GM18502 (cell line): Measurements from ENCODE around the gene ALOXE3.

ENCODE experiments used
- ATAC-seq: cut with Tn5 transposase; IDR thresholded peaks from one replicate; pipeline ENCODE4 v1.9.1; 2021; ENCODE audit warnings: mild to moderate bottlenecking; ENCODE audit not compliant: unreplicated experiment, poor library complexity

The ALOXE3 gene

DNA sequence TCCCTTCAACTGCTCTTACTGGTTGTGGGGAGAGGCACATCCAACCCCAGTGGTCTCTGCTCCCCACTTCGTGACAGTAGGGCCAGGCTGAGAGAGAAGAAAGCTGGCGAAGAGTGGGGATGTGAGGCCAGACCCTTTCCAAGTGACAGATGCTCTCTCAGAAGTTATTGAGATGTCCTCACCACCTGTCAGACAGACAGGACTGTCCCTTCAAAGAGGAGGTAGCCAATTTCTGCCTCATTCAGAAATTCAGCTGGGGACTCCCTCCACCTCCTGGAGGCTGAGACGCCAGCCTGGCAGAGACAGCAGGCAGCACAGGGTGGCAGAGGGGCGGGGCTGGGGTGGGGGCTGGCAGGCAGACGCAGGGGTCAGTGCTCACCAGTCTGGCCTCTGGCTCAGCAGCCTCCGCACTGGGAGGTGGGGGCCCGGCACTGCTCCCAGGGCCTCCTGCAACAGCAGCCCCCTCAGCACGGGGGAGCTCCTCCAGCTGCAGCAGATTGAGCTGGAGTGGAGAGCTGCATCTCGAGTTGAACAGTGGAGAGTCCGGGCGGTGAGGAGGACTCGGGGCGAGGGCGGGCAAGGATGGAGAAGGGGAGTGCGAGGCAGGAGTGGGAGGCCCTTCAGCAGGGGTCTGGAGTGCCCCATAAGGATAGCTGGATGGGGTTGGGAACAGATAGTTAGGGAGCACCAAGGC, 24.7 kb upstream of the ALOXE3 start:
- ATAC-seq: no peak

DNA sequence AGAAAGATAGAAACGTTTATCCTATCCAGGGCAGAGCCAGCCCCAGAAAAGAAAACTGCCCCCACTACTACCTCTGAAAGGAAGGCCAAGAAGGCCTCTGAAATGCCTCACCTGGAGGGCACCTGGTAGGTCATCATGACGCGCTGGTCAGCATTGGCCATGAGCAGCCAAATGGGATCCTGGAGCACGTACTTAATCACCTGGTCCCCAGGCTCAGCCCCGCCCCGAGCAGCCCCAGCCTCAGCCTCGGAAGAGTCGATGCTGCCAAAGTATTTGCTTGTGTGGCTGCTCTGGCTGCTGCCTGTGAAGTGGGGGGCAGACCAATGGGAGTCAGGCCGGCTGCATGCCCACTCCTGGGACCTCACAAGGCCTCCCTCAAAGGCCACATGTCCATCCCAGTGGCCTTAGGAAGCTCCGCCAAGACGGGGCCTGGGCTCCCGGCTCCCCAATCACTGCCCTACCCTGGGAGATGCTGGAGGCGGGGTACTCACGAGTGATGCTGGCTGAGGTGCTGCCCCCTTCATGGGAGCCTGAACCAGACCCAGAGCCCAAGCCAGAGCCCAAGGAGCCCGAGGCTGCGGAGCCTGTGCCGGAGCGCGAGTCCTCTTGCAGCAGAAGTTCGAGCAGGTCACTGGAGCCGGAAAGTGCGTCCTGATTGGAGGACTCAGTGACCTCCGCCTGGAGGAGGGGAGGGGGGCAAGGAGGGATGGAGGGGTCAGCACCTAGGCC, 24.0 kb upstream of the ALOXE3 start:
- no peak for ATAC-seq

DNA sequence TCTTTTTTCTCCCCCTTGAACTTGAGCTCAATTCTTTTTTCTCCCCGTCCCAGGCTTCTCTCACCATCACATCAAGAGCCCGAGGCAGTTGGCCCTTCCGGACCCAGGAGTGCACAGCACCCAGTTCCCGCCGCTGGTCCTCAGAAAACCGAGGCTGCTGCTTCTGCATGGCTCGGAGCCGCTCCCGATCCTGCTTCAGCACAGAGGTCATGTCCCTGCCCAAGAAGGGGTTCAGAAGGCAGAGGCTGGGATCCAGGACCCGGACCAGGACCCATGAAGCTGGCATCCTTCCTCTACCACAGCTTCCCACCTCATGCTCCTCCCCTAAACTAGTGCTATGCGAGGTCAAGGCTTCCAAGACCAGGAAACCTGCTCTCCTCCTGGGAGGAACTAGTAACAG, 23.4 kb upstream of the ALOXE3 start:
- no peak for ATAC-seq

DNA sequence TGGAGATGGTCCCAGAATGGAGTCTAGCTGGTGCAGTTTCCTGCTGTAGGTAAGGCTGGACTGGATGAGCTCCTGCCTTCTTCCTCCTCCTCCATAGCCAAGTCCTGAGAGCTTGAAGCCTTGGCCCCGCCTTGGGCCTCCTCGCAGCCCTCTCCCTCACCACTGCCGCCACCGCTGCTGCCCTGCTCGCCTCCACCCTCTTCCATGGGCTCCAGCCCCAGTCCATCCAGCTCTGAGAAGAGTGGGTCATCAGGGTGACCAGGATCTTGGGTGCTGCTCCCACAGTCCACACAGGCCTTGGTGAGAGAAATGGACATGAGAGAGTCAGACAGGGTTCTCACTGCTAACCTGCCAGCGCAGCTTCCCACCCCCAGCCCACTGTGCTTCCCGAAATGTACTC, 22.7 kb upstream of the ALOXE3 start:
- no peak for ATAC-seq

DNA sequence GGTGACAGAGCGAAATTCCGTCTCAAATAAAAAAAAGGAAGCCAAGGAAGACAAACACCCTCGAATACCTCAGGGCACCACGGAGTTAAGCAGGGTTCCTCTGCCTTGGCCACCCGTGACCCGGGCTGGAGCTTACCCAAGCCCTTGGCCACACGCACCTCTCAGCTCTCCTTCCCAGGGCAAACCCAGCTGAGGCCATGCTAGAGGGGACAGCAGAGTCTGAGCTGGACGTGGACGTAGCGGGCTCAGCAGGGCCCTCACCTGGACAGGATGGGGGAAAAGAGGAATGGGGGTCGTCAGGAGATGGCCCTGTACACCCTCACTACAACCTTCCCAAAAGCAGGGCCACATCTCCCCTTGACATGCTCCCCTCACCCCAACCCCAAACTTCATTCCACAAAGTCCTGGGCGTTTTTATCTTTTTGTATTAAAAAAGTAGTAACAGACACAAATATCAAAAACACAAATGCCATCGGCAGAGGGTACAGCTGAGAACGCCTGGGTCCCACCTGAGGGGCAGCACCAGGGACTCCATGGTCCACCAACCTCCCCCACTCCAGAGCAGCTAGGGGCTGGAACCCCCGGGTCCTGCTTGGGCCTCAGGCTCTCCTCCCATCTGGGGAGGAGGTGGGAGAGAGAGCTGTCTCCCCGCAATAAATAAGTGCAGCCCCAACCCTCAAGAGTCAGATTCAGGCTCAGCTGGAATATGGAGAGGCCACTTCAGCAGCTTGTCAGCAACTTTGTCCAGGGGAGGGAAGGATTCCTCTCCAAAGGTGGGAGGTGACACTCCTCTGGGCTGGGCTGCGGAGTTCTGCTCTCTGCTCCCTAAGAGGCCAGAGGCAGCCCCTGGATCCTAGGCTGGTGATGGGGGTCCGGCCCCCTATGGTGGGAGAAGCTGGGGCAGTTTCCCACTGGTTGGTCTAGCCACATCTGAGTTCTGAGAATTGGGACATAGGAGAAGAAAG, 22.0 kb upstream of the ALOXE3 start:
- ATAC-seq: no peak

DNA sequence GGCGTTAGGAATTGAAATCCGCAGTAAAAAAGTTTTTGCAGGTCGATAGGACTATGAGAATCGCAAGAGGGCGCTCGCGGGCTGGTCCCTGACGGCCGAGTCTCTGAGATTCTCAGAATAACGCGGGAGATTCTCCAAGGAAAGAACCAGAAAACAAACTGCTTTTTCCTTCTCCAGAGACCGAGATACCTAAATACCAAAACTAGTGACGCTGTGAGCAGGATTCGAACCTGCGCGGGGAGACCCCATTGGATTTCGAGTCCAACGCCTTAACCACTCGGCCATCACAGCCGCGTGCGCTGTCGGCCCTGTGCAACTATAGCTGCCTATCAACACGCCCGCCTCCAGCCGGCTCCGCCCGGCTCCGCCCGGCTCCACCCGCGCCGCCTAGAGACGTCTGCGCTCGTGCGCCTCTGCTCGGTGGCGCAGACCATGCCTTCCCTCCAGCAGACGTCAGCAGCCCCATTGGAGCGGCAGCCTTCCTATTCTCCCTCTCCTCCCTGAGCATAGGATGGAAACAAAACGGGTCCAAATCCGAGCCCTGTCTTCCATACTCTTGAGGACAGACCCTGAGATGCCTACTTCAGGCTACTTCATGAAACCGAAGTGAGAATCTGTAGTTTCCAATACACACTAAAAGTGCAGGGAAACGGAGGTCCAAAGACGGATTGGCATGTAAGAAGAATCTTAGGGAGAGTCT, 20.5 kb upstream of the ALOXE3 start:
- peak; percentile 83 for ATAC-seq

DNA sequence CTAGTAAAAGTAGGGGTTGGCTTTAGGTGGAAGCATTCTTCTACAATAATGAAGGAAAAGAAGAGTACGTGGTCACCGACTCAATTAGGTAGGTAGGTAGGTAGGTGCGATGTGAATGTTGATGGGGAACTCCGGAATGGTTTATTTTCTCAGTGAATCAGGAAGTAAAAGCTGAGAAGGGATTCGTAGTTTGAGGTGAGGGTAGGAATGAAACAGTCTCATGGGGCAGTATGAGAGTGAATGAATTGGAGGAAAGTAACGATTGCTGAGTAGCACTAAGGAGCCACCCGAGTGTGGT, 20.0 kb upstream of the ALOXE3 start:
- ATAC-seq: no peak

DNA sequence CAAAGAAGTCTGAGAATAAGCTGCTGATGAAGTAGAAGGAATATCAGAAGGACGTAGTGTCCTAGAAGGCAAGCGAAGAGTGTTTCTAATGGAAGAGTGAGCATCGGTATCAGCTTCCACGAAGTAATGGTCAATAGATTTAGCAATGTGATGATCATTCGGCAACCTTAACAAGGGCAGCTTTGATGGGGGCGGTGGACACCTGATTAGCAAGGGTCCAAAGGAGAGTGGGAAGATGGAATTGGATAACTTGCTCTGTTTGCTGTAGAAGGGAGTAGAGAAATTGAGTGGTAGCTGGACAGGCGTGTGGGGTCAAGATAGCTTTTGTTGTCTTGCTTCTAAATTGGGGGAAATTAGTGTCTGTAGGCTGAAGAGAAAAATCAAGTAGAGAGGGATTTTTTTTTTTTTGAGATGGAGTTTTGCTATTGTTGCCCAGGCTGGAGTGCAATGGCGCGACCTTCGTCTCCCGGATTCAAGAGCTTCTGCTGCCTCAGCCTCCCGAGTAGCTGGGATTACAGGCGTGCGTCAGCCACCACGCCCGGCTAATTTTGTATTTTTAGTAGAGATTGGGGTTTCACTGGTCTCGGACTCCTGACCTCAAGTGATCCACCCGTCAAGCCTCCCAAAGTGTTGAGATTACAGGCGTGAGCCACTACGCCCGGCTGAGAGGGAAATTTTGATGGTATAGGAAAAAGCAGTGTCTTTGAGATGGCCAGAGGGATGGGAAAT, 19.5 kb upstream of the ALOXE3 start:
- no peak for ATAC-seq

DNA sequence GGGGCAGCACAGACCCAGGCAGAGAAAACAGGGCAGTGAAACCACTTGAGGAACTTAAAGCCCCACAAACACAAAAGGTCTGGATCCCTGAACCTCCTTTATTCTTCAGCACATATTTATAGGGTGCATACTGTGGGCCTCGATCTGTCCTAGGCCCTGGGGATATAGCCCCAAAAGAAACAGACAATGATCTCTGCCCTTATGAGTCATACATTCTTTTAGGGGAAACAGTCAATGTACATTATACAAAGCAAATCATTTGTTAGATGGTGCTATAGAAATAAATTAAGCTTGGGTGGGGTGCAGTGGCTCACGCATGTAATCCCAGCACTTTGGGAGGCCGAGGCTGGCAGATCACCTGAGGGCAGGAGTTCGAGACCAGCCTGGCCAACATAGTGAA, 15.6 kb upstream of the ALOXE3 start:
- ATAC-seq: no peak

DNA sequence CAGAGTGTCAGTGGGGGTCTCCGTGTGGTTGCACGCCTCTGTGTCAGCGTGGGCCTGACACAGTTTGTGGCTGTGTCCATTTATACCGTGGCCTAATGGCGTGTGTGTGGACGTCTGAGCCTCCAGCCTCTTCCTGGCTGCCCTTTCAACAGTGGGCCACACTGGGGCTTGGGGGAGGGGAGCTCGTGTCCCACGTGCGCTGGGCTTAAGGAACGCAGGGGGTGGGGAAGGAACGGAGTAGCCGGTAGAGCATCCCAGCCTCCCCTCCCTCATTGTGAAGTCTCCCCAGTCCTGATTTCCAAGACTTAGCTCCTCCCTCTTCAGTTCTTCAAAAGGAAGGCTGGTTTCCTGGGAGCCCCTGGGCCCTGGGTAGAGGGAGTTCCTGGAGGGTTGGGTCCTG, 15.1 kb upstream of the ALOXE3 start:
- ATAC-seq: no peak

DNA sequence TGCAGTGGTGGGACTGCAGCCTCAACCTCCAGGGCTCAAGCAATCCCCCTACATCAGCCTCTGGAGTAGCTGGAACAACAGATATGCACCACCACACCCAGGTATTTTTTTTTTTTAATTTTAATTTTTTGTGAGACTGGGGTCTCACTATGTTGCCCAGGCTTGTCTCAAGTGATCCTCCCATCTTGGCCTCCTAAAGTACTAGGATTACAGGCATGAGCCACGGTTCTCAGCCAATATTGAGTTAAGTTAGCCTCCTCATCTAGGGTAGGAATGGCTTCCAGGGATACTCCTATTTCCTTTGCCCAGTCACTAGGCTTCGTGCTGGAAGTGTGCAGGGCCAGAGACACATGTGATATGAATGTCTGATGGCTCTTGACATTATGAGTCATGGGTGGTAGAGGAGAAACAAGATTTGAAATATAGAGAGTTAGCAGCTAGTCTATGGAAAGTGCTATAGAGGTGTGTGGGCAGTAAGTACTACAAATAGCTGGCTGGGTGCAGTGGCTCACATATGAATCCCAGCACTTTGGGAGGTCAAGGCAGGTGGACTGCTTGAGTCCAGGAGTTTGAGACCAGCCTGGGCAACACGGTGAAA, 13.6 kb upstream of the ALOXE3 start:
- ATAC-seq: no peak

DNA sequence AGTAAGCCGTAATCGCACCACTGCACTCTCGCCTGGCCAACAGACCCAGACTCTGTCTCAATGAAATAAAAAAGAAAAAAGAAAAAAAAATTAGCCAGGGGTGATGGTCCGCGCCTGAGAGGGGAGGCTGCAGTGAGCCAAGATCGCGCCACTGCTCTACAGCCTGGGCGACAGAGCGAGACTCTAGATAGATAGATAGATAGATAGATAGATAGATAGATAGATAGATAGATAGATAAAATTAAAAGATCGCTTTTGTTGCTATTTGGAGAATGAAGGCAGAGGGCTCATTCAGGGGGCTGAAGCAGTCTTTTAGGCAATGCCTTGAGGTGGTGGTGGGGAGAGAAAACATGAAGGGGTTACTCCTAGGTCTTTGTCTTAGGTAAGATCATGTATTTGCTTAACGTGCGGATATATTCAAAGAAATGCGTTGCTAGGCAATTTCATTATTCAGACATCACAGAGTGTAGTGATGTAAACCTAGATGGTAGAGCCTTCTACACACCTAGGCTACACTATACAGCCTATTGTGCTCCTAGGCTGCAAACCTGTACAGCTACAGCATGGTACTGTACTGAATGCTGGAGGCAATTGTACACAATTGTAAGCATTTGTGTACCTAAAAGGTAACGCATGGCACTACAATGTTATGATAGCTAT, 9.9 kb upstream of the ALOXE3 start:
- ATAC-seq: no peak

DNA sequence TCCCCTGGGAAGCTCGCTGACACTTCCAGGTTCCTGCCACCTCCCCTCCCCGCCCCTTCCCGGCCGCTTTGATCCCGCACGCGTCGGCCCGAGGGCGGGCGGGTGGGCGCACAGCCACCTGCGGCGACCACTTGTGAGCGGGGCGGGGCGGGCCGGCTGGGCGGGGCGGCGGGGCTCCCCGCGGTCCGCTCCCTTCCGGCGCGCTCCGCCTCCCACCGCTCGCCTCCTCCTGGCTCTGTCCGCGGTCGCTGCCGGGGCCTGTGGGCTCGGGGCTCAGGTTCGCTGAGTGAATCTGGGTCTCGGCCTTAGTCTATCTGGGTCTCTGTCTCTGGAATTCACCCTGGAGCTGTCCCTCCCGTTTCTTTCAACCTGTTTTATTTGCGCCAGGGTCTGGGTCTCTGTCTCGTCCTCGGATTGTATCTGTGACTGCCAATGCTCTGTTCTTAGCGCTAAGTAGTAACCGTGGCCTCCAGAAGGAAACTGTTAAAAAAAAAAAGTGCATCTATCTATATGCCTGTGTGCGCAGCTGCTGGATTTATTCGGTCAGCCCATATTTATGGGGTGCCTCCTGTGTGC, 8.3 kb upstream of the ALOXE3 start:
- ATAC-seq: peak; percentile 37

DNA sequence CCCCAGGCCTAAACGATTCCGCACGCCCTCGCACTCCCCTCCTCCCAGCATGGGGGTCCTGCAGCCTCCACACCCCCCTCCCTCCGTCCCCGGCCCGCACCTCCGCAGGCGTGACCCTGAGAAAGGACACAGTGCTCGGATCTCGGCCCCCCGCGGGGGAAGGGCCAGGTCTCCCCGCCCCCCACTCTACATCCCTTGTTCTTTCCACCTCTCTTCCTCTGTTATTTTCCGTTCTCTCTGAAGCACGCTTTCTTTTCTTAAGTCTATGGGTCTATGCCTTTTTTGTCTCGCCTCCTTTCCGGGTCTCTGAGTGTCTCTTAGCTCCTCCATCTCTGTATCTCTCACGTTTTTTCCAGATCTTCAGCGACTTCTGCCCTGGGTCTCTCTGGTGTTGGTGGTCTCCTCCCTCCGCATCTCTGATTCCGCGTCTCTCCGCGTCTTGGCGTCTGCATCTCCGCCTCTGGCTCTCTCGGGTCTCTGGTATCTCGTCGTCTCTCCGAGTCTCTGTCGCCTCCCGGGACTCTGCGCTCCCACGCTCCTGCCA, 7.7 kb upstream of the ALOXE3 start:
- peak; percentile 0 for ATAC-seq

DNA sequence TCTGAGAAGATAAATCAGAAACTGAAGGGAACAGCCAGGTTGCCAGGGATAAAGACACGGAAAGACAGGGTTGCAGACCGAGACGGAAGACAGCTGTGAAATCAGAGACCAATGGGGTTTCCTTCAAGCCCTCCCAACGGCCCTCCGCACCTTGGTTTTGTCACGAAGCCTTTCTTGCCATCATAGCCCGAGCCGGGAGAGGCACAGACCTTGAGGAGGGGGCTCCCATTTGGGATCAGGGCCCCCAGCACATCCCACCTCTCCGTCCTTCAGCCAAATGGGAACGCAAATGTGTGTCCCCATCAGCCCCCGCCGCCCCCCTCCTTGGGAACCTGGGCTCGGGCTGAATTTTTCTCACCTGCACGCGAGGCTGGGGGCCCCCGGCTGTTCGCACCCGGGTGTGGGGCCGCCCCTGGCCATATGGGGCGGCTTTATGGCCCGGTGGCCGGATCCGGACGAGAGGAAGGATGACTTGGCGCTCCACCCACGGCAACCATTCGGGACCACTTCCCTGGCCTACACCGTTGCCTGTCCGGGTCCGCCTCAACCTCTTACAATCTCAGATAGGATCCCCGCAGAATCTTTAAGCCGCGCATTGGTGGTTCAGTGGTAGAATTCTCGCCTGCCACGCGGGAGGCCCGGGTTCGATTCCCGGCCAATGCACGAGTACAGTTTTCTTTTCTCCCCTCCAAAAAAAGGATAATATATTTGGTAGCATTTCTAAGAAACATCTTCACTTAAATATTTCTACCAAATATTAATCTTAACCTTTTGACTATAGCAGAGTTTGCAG, 7.0 kb upstream of the ALOXE3 start:
- ATAC-seq: no peak

DNA sequence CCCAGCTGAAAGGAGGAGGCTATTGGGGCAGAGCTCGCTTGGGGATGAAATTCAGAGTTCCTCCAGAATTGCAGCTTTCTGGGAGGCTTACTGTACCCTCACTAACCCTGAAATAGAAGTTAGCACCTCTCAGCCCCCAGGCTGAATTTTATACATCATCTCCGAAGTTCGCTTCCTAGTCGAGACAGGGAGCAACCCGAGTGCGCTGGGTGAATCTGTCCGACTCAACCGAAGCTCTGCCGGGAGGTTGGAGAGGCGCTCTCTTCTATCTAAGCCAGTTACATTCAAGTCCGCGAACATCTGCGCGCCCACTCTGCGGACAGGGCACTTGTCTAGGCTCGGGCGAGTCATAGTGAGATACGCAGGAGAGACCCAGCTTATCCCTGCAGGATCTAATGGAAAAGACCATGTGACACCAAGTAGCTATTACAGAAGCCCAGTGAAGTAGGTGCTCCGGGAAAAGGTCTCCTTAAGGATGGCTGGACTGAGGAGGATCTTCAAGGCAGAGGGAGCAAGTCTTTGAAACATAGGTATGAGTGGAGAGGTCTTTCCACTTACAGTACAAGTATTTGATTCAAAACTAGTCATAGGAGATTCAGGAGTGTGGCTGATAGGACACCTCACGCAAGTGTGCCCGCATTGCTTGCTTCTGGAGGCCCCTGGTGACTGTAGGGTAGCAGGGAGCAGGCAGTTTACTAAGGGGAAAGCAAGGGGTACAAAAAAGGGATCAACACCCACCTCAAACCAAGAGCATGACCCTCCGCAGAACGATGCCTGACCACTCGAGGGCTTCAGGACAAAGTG, 6.2 kb upstream of the ALOXE3 start:
- no peak for ATAC-seq
